GM12878 (cell line): ENCODE data around the gene MACROD2. TPM values are rescaled to one million over a fixed set of nuclear protein-coding genes. Genes with fewer than 3 reads are reported as not detected.

Experiments used
- ATAC-seq: fragments of 200-7000 bp; cut with Tn5 transposase; 3 replicates; pipeline ENCODE4 v1.9.1; 2020; ENCODE audit warnings: mild to moderate bottlenecking, moderate library complexity
- BruUV-seq: library from RNA; stranded (reverse); fragments of 400-500 nt; replicated peaks from 2 replicates; lab custom pipeline; 2021; lab: Mats Ljungman, UMichigan
- CTCF ChIA-PET: fragments of 300-600 bp; sonication (Branson Sonifier 250); formaldehyde crosslinking; extraction: SDS; loops from one replicate; lab custom pipeline; 2021; ENCODE audit warnings: inconsistent platforms; lab: Yijun Ruan, JAX
- POLR2A ChIA-PET: fragments of 350-600 bp; formaldehyde crosslinking; extraction: SDS; loops from one replicate; lab custom pipeline; 2021; ENCODE audit warnings: inconsistent platforms; lab: Charles Lee
- RAD21 ChIA-PET: fragments of 300-600 bp; sonication (Branson Sonifier 250); formaldehyde crosslinking; loops from one replicate; lab custom pipeline; 2023; ENCODE audit warnings: antibody characterized with exemption; ENCODE audit not compliant: unreplicated experiment; lab: Charles Lee
- SMC1A ChIA-PET: fragments of 300-600 bp; sonication (Branson Sonifier 250); formaldehyde crosslinking; loops from one replicate; lab custom pipeline; 2023; ENCODE audit not compliant: unreplicated experiment, uncharacterized antibody; lab: Charles Lee
- DNase-seq: peaks from one replicate; pipeline ENCODE4 v3.0.0-alpha.2; 2011; ENCODE audit warnings: low read depth, low spot score
- FAIRE-seq: peaks from 3 replicates; lab custom pipeline; 2011; peaks lifted over from hg19 to GRCh38; lab: Jason Lieb, UNC
- H2AFZ ChIP-seq: 2 replicates; pipeline ENCODE4 v1.6.0; 2011; ENCODE audit warnings: low read depth, low read length, control low read depth; ENCODE audit not compliant: control insufficient read depth
- H3K27ac ChIP-seq: 2 replicates; pipeline ENCODE4 v1.5.1; 2011; ENCODE audit warnings: control low read depth; ENCODE audit not compliant: control insufficient read depth, insufficient read depth
- H3K27me3 ChIP-seq, 2 experiments: replicated peaks in 1 of 2; 2 replicates each; pipeline versions ENCODE4 v1.6.0 to v1.6.1; 2011; ENCODE audit warnings: low read length in 1 of 2; ENCODE audit not compliant: control insufficient read depth in 2 of 2, insufficient read depth in 2 of 2
- H3K36me3 ChIP-seq, 2 experiments: 2 replicates each; pipeline ENCODE4 v1.5.1; 2011; ENCODE audit warnings: low read length in 1 of 2; ENCODE audit not compliant: control insufficient read depth in 2 of 2, insufficient read depth in 2 of 2
- H3K4me1 ChIP-seq: 2 replicates; pipeline ENCODE4 v1.6.1; 2011; ENCODE audit warnings: mild to moderate bottlenecking, low read length, moderate library complexity, mixed read lengths; ENCODE audit not compliant: control insufficient read depth, insufficient read depth
- H3K4me2 ChIP-seq: 2 replicates; pipeline ENCODE4 v1.6.0; 2011; ENCODE audit warnings: control low read depth; ENCODE audit not compliant: control insufficient read depth, insufficient read depth
- H3K4me3 ChIP-seq: fragments of 200-600 bp; sonication (generic); 2 replicates; pipeline ENCODE4 v1.5.1; 2016
- H3K79me2 ChIP-seq: 2 replicates; pipeline ENCODE4 v1.6.0; 2011; ENCODE audit warnings: low read length; ENCODE audit not compliant: control insufficient read depth, insufficient read depth
- H3K9ac ChIP-seq: 2 replicates; pipeline ENCODE4 v1.8.0; 2011; ENCODE audit warnings: low read length, control low read depth, mixed read lengths; ENCODE audit not compliant: control insufficient read depth, insufficient read depth
- H3K9me3 ChIP-seq: replicated peaks from 3 replicates; pipeline ENCODE4 v1.5.1; 2011; ENCODE audit warnings: mild to moderate bottlenecking, low read length; ENCODE audit not compliant: control insufficient read depth, insufficient read depth
- H4K20me1 ChIP-seq: 2 replicates; pipeline ENCODE4 v1.6.0; 2011; ENCODE audit not compliant: control insufficient read depth, insufficient read depth
- CTCF ChIP-seq, 3 experiments: IDR thresholded peaks in 2 of 3; conservative IDR thresholded peaks in 1 of 3; 2 replicates each; pipeline ENCODE4 v1.5.1; 2011; ENCODE audit warnings: low read depth in 3 of 3, low read length in 3 of 3, mild to moderate bottlenecking in 3 of 3, control low read depth in 2 of 3, moderate library complexity in 2 of 3, inconsistent platforms in 1 of 3, mixed read lengths in 1 of 3; ENCODE audit not compliant: control insufficient read depth in 2 of 3, insufficient read depth in 1 of 3; ENCODE audit errors: extremely low read depth in 1 of 3
- IKZF1 ChIP-seq: fragments of 450-650 bp; conservative IDR thresholded peaks from 2 replicates; pipeline ENCODE4 v1.6.1; 2017; ENCODE audit warnings: antibody characterized with exemption, mild to moderate bottlenecking
- SPI1 ChIP-seq: IDR thresholded peaks from 2 replicates; pipeline ENCODE4 v1.6.1; 2011; ENCODE audit warnings: low read depth, mild to moderate bottlenecking, low read length, moderate library complexity, borderline replicate concordance; ENCODE audit not compliant: insufficient read depth
- ZBTB4 ChIP-seq: fragments of 450-650 bp; formaldehyde crosslinking; IDR thresholded peaks from 2 replicates; pipeline ENCODE4 v1.4.0; 2022; ENCODE audit warnings: mild to moderate bottlenecking, moderate library complexity
- WGBS: methylation state at CpG from one replicate; pipeline ENCODE4 v1.1.6; 2016; ENCODE audit warnings: low lambda C conversion rate; ENCODE audit not compliant: insufficient replicate concordance, insufficient coverage; ENCODE audit errors: missing lambda C conversion rate; 5-methylcytosine and 5-hydroxymethylcytosine counted together
- in situ Hi-C: fragments of 300-500 bp; cut with MboI; formaldehyde crosslinking; loops from 9 replicates; pipeline ENCODE4 v1.14.3; 2018; ENCODE audit warnings: mixed read lengths
- intact Hi-C: fragments of 100-400 bp; cut with micrococcal nuclease; formaldehyde crosslinking; loops from one replicate; pipeline ENCODE4 v1.14.2; 2022; ENCODE audit not compliant: unreplicated experiment
- polyA plus RNA-seq, 11 experiments: library from polyadenylated mRNA; depleted of rRNA in 4 of 11; unstranded in 6 of 11; stranded (reverse) in 5 of 11; fragments of >200 nt; fragmentation: Nextera tagmentation in 4 of 11; fragmentation: Illumina TruSeq in 1 of 11; extraction: Ambion mirVana in 4 of 11; extraction: Trizol in 1 of 11; gene quantifications; 1 replicate in 1 of 11; 2 replicates in 10 of 11; pipeline versions ENCODE4 v1.2.1 to v1.2.3, GENCODE V29; 2011 to 2016; ENCODE audit warnings: inconsistent platforms in 2 of 11, missing spikeins in 2 of 11, low read depth in 1 of 11
- total RNA-seq, 4 experiments: library from RNA; depleted of rRNA in 3 of 4; stranded (reverse); fragments of >200 nt in 3 of 4; fragmentation: Illumina TruSeq in 1 of 4; extraction: Trizol in 1 of 4; gene quantifications; 2 replicates each; pipeline versions ENCODE4 v1.2.1 to v1.2.3, GENCODE V29; 2013 to 2021

The MACROD2 gene
- total and polyA plus RNA-seq, 10 of the 15 experiments (the other 5 are each of a cell fraction or from before 2014, with no cell fraction given), result 1.1 to 21.5 (median 2.2) TPM

- intact Hi-C loops, result loop anchor here (10.0 kb wide), 1 partner anchor 594 kb away; no protein-coding TSS in a partner anchor
- POLR2A ChIA-PET, result no interaction called here
- 21% methylated on average over 4 of the region's 4 CpGs for WGBS
Measured at GRCh38 chr20:14631011-14631410, 635.7 kb downstream of the MACROD2 start.

GRCh38 chr20:14632906-14633305 lies 637.6 kb downstream of the MACROD2 start:
- 0 out of 6 replicates have a peak, but pooled peaks of 2 of the 3 experiments have one; percentile 8 to 13 for TF ChIP-seq CTCF (IDR thresholded peaks at IDR 0.05 in 2 of 3, conservative IDR thresholded peaks at IDR 0.05 in 1 of 3; ENCODE audit: control insufficient read depth in 2 of 3, extremely low read depth in 1 of 3, insufficient read depth in 1 of 3, low read depth in 3 of 3, low read length in 3 of 3)
- TF ChIP-seq ZBTB4 (CRISPR knock-in tag), result no peak
- SMC1A ChIA-PET, result no interaction called here

More at GRCh38 chr20:14631011-14631410, 635.7 kb downstream of the MACROD2 start:
- FAIRE-seq (no peak), ATAC-seq (no peak), DNase-seq (no peak)
- no peak overlapping the region for H3K9ac ChIP-seq
- no peak overlapping the region for H3K27ac ChIP-seq
- H3K4me1 ChIP-seq, result no peaks in the 10 kb centered on the region; the same call in 1 of the 2 replicates
- no peaks in the 10 kb centered on the region for H4K20me1 ChIP-seq
- no peaks in the 10 kb centered on the region for H3K79me2 ChIP-seq
- RAD21 ChIA-PET, result no interaction called here
- in situ Hi-C loops, result no loop called here
- no peak overlapping the region for H3K4me2 ChIP-seq
- no peak overlapping the region for H3K4me3 ChIP-seq
- CTCF ChIA-PET, result no interaction called here
- H3K27me3 ChIP-seq, result no peaks in the 10 kb centered on the region; a peak in 1 of 4 replicates
- no peaks in the 10 kb centered on the region for H3K9me3 ChIP-seq
- H2AFZ ChIP-seq, result no peak overlapping the region
- TF ChIP-seq SPI1 (no peak), IKZF1 (no peak)
- TF ChIP-seq, all 136 proteins: peak for 0
- SMC1A ChIA-PET, result no interaction called here
- BruUV-seq, result no TSS peak
- no peaks in the 10 kb centered on the region for H3K36me3 ChIP-seq

More at GRCh38 chr20:14632906-14633305, 637.6 kb downstream of the MACROD2 start:
- Histone ChIP-seq H3K27me3 (no peaks in the 10 kb centered on the region; a peak in 1 of 4 replicates), H3K9me3 (no peaks in the 10 kb centered on the region), H2AFZ (no peak overlapping the region), H3K4me3 (no peak overlapping the region), H4K20me1 (no peaks in the 10 kb centered on the region), H3K27ac (no peak overlapping the region), H3K9ac (no peak overlapping the region), H3K79me2 (no peaks in the 10 kb centered on the region), H3K36me3 (no peaks in the 10 kb centered on the region), H3K4me2 (no peak overlapping the region), H3K4me1 (no peaks in the 10 kb centered on the region; the same call in 1 of the 2 replicates)
- FAIRE-seq (no peak), DNase-seq (no peak), ATAC-seq (peak; percentile 66)
- BruUV-seq, result no TSS peak
- ChIA-PET CTCF (no interaction called here), RAD21 (no interaction called here), POLR2A (no interaction called here)
- intact Hi-C loops (loop anchor here (10.0 kb wide), 1 partner anchor 592 kb away; no protein-coding TSS in a partner anchor), in situ Hi-C loops (no loop called here)
- WGBS, result 57% methylated on average over 6 of the region's 6 CpGs
